Ovary (tissue), 3 donors: ENCODE results near the gene NANS.

ENCODE experiments used
- EP300 ChIP-seq: sonication (generic); formaldehyde crosslinking; IDR thresholded peaks from one replicate; pipeline ENCODE4 v1.6.1; 2017; ENCODE audit warnings: antibody characterized with exemption
- POLR2A ChIP-seq: fragments of 450-650 bp; IDR thresholded peaks from one replicate; pipeline ENCODE4 v1.6.1; 2017; ENCODE audit warnings: antibody characterized with exemption, mild to moderate bottlenecking, moderate library complexity
- TF ChIP-seq, protein P1 (sequence below), 3 donors: fragments of 450-650 bp in 2 of 3; fragments of 200-600 bp in 1 of 3; IDR thresholded peaks; one replicate each; pipeline versions ENCODE4 v1.5.1 to v1.8.0; 2016 to 2022; ENCODE audit warnings: antibody characterized with exemption in 3 of 3, mild to moderate bottlenecking in 1 of 3
- donor health status: DM: no; HTN: no; CAD: no.

DNA sequence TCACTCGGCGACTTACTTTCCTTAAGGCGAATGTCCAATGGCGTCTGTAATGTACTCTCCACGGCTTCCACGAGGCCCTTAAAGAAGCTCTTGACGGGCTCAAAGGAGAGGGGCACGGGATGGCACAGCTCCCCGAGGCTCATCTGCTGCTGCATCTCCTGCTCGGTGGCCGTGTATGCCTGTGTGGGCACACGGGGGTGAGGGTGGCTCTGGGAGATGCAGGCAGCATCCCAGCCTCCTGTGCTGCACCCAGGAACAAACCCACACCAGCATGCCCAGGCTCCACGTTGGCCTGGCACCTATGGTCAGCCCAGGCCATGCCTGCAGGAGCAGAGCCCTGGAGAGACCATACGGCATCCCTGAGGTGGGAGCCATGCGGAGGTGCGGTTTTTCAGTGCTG lies 38.3 kb downstream of the NANS start:
- TF ChIP-seq, protein P1, sequence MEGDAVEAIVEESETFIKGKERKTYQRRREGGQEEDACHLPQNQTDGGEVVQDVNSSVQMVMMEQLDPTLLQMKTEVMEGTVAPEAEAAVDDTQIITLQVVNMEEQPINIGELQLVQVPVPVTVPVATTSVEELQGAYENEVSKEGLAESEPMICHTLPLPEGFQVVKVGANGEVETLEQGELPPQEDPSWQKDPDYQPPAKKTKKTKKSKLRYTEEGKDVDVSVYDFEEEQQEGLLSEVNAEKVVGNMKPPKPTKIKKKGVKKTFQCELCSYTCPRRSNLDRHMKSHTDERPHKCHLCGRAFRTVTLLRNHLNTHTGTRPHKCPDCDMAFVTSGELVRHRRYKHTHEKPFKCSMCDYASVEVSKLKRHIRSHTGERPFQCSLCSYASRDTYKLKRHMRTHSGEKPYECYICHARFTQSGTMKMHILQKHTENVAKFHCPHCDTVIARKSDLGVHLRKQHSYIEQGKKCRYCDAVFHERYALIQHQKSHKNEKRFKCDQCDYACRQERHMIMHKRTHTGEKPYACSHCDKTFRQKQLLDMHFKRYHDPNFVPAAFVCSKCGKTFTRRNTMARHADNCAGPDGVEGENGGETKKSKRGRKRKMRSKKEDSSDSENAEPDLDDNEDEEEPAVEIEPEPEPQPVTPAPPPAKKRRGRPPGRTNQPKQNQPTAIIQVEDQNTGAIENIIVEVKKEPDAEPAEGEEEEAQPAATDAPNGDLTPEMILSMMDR (IDR thresholded peaks at IDR 0.05), result no peak
- no peak for TF ChIP-seq POLR2A
- no peak for TF ChIP-seq EP300
